ENCODE data around the gene KIF3A.
A peak's percentile ranks its signal among the peaks of the same experiment; 100 is the strongest.

The KIF3A gene

DNA sequence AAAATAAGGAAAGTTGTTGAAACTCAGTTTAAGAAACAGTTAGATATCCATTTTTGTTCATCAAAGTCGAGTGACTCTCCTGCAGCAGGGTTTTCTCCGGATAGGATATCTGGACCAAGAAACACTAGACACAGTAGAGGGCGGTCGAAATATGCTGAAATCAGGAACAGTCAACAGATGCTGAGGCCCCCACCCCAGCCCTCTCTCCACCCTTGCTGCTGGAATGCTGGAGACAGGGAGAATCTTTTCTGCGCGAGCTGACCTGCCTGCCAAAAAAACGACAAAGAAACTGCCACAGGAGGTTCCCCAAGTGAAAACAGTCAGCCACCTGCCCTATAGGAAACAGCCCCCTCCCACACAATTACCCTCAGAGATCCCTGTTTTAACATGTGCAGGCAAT, 83.6 kb downstream of the KIF3A start:
- Histone ChIP-seq H3K14ac (ENCODE audit: low read length) (no peak overlapping the region), H2BK5ac (ENCODE audit: low read length) (no peak overlapping the region), H3K36me3 (replicated peaks in 1 of 2; ENCODE audit: control insufficient read depth in 2 of 2, insufficient read depth in 2 of 2, low read length in 2 of 2) (no peaks in the 10 kb centered on the region), H3K4ac (ENCODE audit: low read length) (no peak overlapping the region), H2AFZ (ENCODE audit: low read length) (no peak overlapping the region), H3K4me1 (ENCODE audit: control insufficient read depth in 2 of 2, insufficient read depth in 1 of 2, low read depth in 1 of 2, low read length in 2 of 2) (peaks cover 0 to 9% of the 10 kb centered on the region in 2 donors), H3K23ac (ENCODE audit: low read depth, low read length, poor library complexity) (no peak overlapping the region), H3K79me1 (ENCODE audit: low read depth, low read length) (no peaks in the 10 kb centered on the region), H3K9ac (ENCODE audit: low read depth, low read length, poor library complexity) (no peak overlapping the region), H4K91ac (ENCODE audit: low read depth, low read length, poor library complexity) (no peak overlapping the region), H2AK5ac (ENCODE audit: low read depth, low read length) (no peak overlapping the region), H3K27ac (replicated peaks; ENCODE audit: low read length) (no peak overlapping the region), H3K18ac (ENCODE audit: low read length) (peak overlapping the region; percentile 48), H2BK15ac (ENCODE audit: low read length) (no peak overlapping the region), H2BK120ac (ENCODE audit: low read depth, low read length) (no peak overlapping the region), H3K4me2 (ENCODE audit: insufficient read depth, low read length, poor library complexity, severe bottlenecking) (no peak overlapping the region), H4K8ac (ENCODE audit: low read depth, low read length) (no peak overlapping the region), H2BK12ac (ENCODE audit: low read length) (no peak overlapping the region), H3K27me3 (ENCODE audit: control insufficient read depth in 3 of 3, insufficient read depth in 3 of 3, low read depth in 1 of 3, low read length in 3 of 3) (peaks cover 8 to 57% (median 23%) of the 10 kb centered on the region in 3 experiments), H3K4me3 (ENCODE audit: low read length in 2 of 2) (no peak overlapping the region), H3K9me3 (replicated peaks in 1 of 2; ENCODE audit: control insufficient read depth in 2 of 2, insufficient read depth in 1 of 2, low read depth in 1 of 2, low read length in 2 of 2) (peaks cover 0 to 3% of the 10 kb centered on the region in 2 donors)
- no CpG with 5 or more reads among the region's 7 CpGs for WGBS, 2 donors (ENCODE audit: extremely low coverage in 2 of 2, insufficient read length in 2 of 2, insufficient replicate concordance in 1 of 2)
- no peak for DNase-seq (ENCODE audit: low spot score)

- no peak overlapping the region for H2BK5ac ChIP-seq (ENCODE audit: low read length)
- no peak overlapping the region for H4K91ac ChIP-seq (ENCODE audit: low read depth, low read length, poor library complexity)
- H2BK15ac ChIP-seq (ENCODE audit: low read length): no peak overlapping the region
- no peak overlapping the region for H3K23ac ChIP-seq (ENCODE audit: low read depth, low read length, poor library complexity)
- no peak overlapping the region for H3K27ac ChIP-seq (replicated peaks; ENCODE audit: low read length)
- H3K9me3 ChIP-seq (replicated peaks in 1 of 2; ENCODE audit: control insufficient read depth in 2 of 2, insufficient read depth in 1 of 2, low read depth in 1 of 2, low read length in 2 of 2): peaks cover 6% of the 10 kb centered on the region in 2 donors
- H3K14ac ChIP-seq (ENCODE audit: low read length): no peak overlapping the region
- DNase-seq (ENCODE audit: low spot score): no peak
- no peak overlapping the region for H3K4me2 ChIP-seq (ENCODE audit: insufficient read depth, low read length, poor library complexity, severe bottlenecking)
- no peak overlapping the region for H2BK120ac ChIP-seq (ENCODE audit: low read depth, low read length)
- no peak overlapping the region for H2BK12ac ChIP-seq (ENCODE audit: low read length)
- no peak overlapping the region for H3K4me3 ChIP-seq (ENCODE audit: low read length in 2 of 2)
- no peak overlapping the region for H3K18ac ChIP-seq (ENCODE audit: low read length)
- H3K79me1 ChIP-seq (ENCODE audit: low read depth, low read length): no peaks in the 10 kb centered on the region
- H3K9ac ChIP-seq (ENCODE audit: low read depth, low read length, poor library complexity): no peak overlapping the region
- H3K36me3 ChIP-seq (replicated peaks in 1 of 2; ENCODE audit: control insufficient read depth in 2 of 2, insufficient read depth in 2 of 2, low read length in 2 of 2): no peaks in the 10 kb centered on the region
- no peak overlapping the region for H2AFZ ChIP-seq (ENCODE audit: low read length)
- H4K8ac ChIP-seq (ENCODE audit: low read depth, low read length): peak overlapping the region; percentile 17
- no peak overlapping the region for H2AK5ac ChIP-seq (ENCODE audit: low read depth, low read length)
- WGBS, 2 donors (ENCODE audit: extremely low coverage in 2 of 2, insufficient read length in 2 of 2, insufficient replicate concordance in 1 of 2): no CpG with 5 or more reads among the region's 4 CpGs
- H3K4me1 ChIP-seq (ENCODE audit: control insufficient read depth in 2 of 2, insufficient read depth in 1 of 2, low read depth in 1 of 2, low read length in 2 of 2): peaks cover 0 to 9% of the 10 kb centered on the region in 2 donors
- no peak overlapping the region for H3K4ac ChIP-seq (ENCODE audit: low read length)
- H3K27me3 ChIP-seq (ENCODE audit: control insufficient read depth in 3 of 3, insufficient read depth in 3 of 3, low read depth in 1 of 3, low read length in 3 of 3): peaks cover 8 to 40% (median 19%) of the 10 kb centered on the region in 3 experiments
Observed at GRCh38 chr5:132651838-132652469, 85.4 kb downstream of the KIF3A start.

DNA sequence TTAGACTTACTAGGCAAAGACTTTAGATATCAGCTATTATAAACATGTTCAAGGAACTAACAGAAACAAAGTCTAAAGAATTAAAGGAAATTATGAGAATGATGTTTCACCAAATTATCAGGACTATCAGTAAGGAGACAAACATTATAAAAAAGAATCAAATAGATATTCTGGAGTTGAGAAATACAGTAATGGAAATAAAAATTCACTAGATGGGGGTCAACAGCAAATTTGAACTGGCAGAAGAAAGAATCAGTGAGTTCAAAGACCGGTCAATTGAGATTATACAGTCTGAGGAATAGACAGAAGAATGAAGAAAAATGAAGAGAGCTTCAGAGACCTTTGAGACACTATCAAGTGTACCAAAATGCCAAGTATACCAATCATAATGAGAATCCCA, 89.0 kb downstream of the KIF3A start:
- Histone ChIP-seq H3K4me2 (ENCODE audit: insufficient read depth, low read length, poor library complexity, severe bottlenecking) (no peak overlapping the region), H2AK5ac (ENCODE audit: low read depth, low read length) (no peak overlapping the region), H2BK12ac (ENCODE audit: low read length) (no peak overlapping the region), H3K18ac (ENCODE audit: low read length) (no peak overlapping the region), H2AFZ (ENCODE audit: low read length) (no peak overlapping the region), H3K4me1 (ENCODE audit: control insufficient read depth in 2 of 2, insufficient read depth in 1 of 2, low read depth in 1 of 2, low read length in 2 of 2) (no peaks in the 10 kb centered on the region), H3K4me3 (ENCODE audit: low read length in 2 of 2) (no peak overlapping the region), H3K14ac (ENCODE audit: low read length) (no peak overlapping the region), H3K9me3 (replicated peaks in 1 of 2; ENCODE audit: control insufficient read depth in 2 of 2, insufficient read depth in 1 of 2, low read depth in 1 of 2, low read length in 2 of 2) (peaks cover 2 to 6% of the 10 kb centered on the region in 2 donors), H4K91ac (ENCODE audit: low read depth, low read length, poor library complexity) (no peak overlapping the region), H2BK120ac (ENCODE audit: low read depth, low read length) (no peak overlapping the region), H4K8ac (ENCODE audit: low read depth, low read length) (no peak overlapping the region), H3K9ac (ENCODE audit: low read depth, low read length, poor library complexity) (no peak overlapping the region), H3K23ac (ENCODE audit: low read depth, low read length, poor library complexity) (no peak overlapping the region), H3K36me3 (replicated peaks in 1 of 2; ENCODE audit: control insufficient read depth in 2 of 2, insufficient read depth in 2 of 2, low read length in 2 of 2) (no peaks in the 10 kb centered on the region), H2BK15ac (ENCODE audit: low read length) (no peak overlapping the region), H3K27me3 (ENCODE audit: control insufficient read depth in 3 of 3, insufficient read depth in 3 of 3, low read depth in 1 of 3, low read length in 3 of 3) (peaks cover 0 to 5% (median 0%) of the 10 kb centered on the region in 3 experiments), H3K79me1 (ENCODE audit: low read depth, low read length) (no peaks in the 10 kb centered on the region), H3K4ac (ENCODE audit: low read length) (no peak overlapping the region), H3K27ac (replicated peaks; ENCODE audit: low read length) (no peak overlapping the region), H2BK5ac (ENCODE audit: low read length) (no peak overlapping the region)
- WGBS, 2 donors (ENCODE audit: extremely low coverage in 2 of 2, insufficient read length in 2 of 2, insufficient replicate concordance in 1 of 2): no CpG with 5 or more reads among the region's 1 CpG
- no peak for DNase-seq (ENCODE audit: low spot score)

GRCh38 chr5:132647473-132647872, 89.9 kb downstream of the KIF3A start:
- H3K27ac ChIP-seq (replicated peaks; ENCODE audit: low read length): no peak overlapping the region
- H2BK15ac ChIP-seq (ENCODE audit: low read length): no peak overlapping the region
- peaks cover 2 to 6% of the 10 kb centered on the region in 2 donors for H3K9me3 ChIP-seq (replicated peaks in 1 of 2; ENCODE audit: control insufficient read depth in 2 of 2, insufficient read depth in 1 of 2, low read depth in 1 of 2, low read length in 2 of 2)
- no peak overlapping the region for H4K91ac ChIP-seq (ENCODE audit: low read depth, low read length, poor library complexity)
- H3K4me3 ChIP-seq (ENCODE audit: low read length in 2 of 2): no peak overlapping the region
- H3K4ac ChIP-seq (ENCODE audit: low read length): no peak overlapping the region
- H3K36me3 ChIP-seq (replicated peaks in 1 of 2; ENCODE audit: control insufficient read depth in 2 of 2, insufficient read depth in 2 of 2, low read length in 2 of 2): peaks cover 3 to 5% of the 10 kb centered on the region in 2 donors
- H3K9ac ChIP-seq (ENCODE audit: low read depth, low read length, poor library complexity): no peak overlapping the region
- no peak overlapping the region for H2BK12ac ChIP-seq (ENCODE audit: low read length)
- no peak overlapping the region for H2AK5ac ChIP-seq (ENCODE audit: low read depth, low read length)
- DNase-seq (ENCODE audit: low spot score): no peak
- no peaks in the 10 kb centered on the region for H3K27me3 ChIP-seq (ENCODE audit: control insufficient read depth in 3 of 3, insufficient read depth in 3 of 3, low read depth in 1 of 3, low read length in 3 of 3)
- no CpG with 5 or more reads among the region's 2 CpGs for WGBS, 2 donors (ENCODE audit: extremely low coverage in 2 of 2, insufficient read length in 2 of 2, insufficient replicate concordance in 1 of 2)
- H4K8ac ChIP-seq (ENCODE audit: low read depth, low read length): no peak overlapping the region
- H3K23ac ChIP-seq (ENCODE audit: low read depth, low read length, poor library complexity): no peak overlapping the region
- no peaks in the 10 kb centered on the region for H3K79me1 ChIP-seq (ENCODE audit: low read depth, low read length)
- H3K4me2 ChIP-seq (ENCODE audit: insufficient read depth, low read length, poor library complexity, severe bottlenecking): no peak overlapping the region
- no peak overlapping the region for H2AFZ ChIP-seq (ENCODE audit: low read length)
- H3K18ac ChIP-seq (ENCODE audit: low read length): no peak overlapping the region
- H2BK120ac ChIP-seq (ENCODE audit: low read depth, low read length): no peak overlapping the region
- H3K14ac ChIP-seq (ENCODE audit: low read length): no peak overlapping the region
- no peak overlapping the region for H2BK5ac ChIP-seq (ENCODE audit: low read length)
- no peaks in the 10 kb centered on the region for H3K4me1 ChIP-seq (ENCODE audit: control insufficient read depth in 2 of 2, insufficient read depth in 1 of 2, low read depth in 1 of 2, low read length in 2 of 2)

Data from neuronal stem cell (in vitro differentiated cells).